AG09309 (cell line): Measurements from ENCODE around the gene BICDL2.
"Not testable (repeated sequence)": the region's sequence is repeated elsewhere in the genome, so short reads cannot be mapped to it uniquely, and the experiment has no call there.

ENCODE experiments used
- DNase-seq: peaks from one replicate; pipeline ENCODE4 v3.0.0-alpha.2; 2010; ENCODE audit warnings: low read depth
- H3K4me3 ChIP-seq: 2 replicates; pipeline ENCODE4 v1.5.1; 2011; ENCODE audit warnings: mild to moderate bottlenecking, low read depth, low read length, moderate library complexity; ENCODE audit not compliant: control insufficient read depth
- CTCF ChIP-seq: IDR thresholded peaks from 2 replicates; pipeline ENCODE4 v1.5.1; 2011; ENCODE audit warnings: mild to moderate bottlenecking, low read depth, low read length, inconsistent platforms; ENCODE audit not compliant: insufficient read depth, control insufficient read depth; ENCODE audit errors: missing control alignments

BICDL2 gene

DNA sequence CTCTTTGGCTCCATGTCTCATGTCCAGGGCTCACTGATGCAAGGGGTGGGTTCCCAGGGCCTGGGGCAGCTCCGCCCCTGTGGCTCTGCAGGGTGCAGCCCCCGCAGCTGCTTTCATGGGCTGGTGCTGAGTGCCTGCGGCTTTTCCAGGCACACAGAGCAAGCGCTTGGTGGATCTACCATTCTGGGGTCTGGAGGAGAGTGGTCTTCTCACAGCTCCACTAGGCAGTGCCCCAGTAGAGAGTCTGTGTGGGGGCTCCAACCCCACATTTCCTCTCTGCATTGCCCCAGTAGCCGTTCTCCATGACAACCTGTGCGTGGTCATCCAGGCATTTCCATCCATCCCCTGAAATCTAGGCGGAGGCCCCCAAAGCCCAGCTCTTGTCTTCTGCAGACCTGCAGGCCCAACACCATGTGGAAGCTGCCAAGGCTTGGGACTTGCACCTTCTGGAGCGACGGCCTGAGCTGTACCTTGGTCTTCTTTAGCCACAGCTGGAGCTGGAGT, 33.9 kb upstream of the BICDL2 start:
- no peak overlapping the region for H3K4me3 ChIP-seq

DNA sequence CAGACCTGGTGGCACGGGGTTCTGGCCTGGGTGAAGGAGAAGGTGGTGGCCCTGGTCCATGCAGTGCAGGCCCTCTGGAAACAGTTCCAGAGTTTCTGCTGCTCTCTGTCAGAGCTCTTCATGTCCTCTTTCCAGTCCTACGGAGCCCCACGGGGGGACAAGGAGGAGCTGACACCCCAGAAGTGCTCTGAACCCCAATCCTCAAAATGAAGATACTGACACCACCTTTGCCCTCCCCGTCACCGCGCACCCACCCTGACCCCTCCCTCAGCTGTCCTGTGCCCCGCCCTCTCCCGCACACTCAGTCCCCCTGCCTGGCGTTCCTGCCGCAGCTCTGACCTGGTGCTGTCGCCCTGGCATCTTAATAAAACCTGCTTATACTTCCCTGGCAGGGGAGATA, 32.4 kb upstream of the BICDL2 start:
- not testable (repeated sequence) for DNase-seq, H3K4me3 ChIP-seq

More for the DNA sequence above, 33.9 kb upstream of the BICDL2 start:
- DNase-seq: no peak
- TF ChIP-seq CTCF: no peak

DNA sequence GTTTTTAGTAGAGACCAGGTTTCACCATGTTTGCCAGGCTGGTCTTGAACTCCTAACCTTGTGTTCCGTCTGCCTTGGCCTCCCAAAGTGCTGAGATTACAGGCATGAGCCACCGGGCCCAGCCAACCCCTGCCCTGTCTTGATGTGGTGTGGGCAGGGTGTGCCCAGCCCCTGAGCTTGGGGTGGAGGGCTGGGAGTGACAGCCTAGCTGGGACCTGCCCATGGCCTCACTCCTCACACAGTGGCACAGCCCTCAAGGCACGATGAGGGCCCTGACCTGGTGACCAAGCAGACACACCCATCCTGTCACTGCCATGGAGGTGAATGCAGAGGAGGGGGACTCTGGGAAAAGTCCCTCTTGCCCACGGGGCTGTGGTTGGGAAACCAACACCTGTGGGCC, 31.7 kb upstream of the BICDL2 start:
- no peak for DNase-seq
- no peak overlapping the region for H3K4me3 ChIP-seq
- TF ChIP-seq CTCF: no peak

GRCh38 chr16:3066440-3066748, 29.6 kb upstream of the BICDL2 start:
- DNase-seq: no peak
- H3K4me3 ChIP-seq: no peak overlapping the region
- TF ChIP-seq CTCF: no peak

- H3K4me3 ChIP-seq: no peak overlapping the region
- TF ChIP-seq CTCF: no peak
- no peak for DNase-seq
Observed at GRCh38 chr16:3065742-3066439, 29.1 kb upstream of the BICDL2 start.

DNA sequence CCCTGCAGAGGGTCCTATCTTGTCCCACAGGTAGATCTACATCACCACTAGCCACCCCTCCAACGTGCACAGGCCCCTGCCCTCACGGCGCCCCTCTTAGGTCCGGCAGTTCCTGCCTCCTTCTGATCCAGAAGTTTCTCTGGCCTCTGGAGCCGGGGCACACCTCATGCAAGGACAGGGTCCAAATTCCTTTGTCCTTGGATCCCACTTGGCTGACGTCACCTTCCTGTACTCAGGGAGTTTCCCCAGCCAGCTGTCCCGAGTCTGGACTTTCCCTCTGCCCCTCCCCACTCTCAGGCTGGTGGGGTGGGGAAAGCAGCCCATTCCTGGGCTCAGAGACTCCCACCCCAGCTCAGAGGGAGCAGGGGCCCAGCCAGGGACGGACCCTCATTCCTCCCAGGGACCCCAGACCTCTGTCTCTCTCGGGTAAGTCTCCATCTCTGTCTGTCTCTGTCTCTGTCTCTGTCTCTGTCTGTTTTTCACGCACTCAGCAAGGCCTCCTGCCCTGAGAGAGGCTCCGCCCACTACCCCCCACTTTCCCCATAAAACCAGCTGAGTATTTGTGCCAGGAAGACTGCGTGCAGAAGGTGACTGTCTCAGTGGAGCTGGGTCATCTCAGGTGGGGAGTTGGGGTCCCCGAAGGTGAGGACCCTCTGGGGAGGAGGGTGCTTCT, 28.5 kb upstream of the BICDL2 start, which contains the start of gene IL32:
Gene IL32 (plus strand): TSS at position 572 of the 673 bp plus-strand sequence. CDS start 172 bp downstream, outside the sequence.
- H3K4me3 ChIP-seq: no peak within 1 kb of the TSS
- DNase-seq: no peak
- no peak for TF ChIP-seq CTCF

DNA sequence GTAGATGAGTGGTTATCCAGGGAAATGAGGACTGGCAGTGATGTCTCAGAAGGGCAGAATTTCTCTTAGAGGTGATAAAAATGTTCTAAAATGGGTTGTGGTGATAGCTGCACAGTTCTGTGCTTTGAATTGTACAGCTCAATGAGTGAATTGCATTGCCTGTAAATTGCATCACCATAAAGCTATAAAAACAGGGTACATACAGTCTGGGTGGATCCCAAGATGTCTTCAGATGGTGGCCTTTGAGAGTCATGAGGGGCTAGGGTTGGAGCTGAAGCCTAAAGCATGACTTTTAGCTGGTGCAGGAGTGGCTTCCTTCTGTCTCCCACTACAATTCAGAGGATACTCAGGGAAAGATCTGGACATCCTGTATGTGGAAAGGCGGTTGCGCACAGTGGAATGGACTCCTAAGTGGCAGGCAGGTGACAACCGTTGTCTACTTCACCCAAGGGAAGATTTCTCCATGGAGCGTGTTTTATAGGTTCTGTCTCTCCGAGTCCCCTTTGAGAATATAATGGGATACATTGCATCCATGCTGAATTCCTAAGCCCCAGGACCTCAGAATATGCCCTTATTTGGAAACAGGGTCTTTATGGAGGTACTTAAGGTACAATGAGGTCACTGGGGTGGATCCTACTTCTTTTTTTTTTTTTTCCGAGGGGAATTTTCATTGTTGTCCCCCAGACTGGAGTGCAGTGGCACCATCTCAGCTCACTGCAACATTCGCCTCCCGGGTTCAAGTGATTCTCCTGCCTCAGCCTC, 27.1 kb upstream of the BICDL2 start:
- no peak for DNase-seq
- no peak overlapping the region for H3K4me3 ChIP-seq
- no peak for TF ChIP-seq CTCF
